Neuronal stem cell (in vitro differentiated cells): ENCODE measurements around the gene PRODH2.

Experiments
- DNase-seq: peaks from one replicate; pipeline ENCODE4 v3.0.0-alpha.2; 2013; ENCODE audit warnings: low spot score
- H2AFZ ChIP-seq: one replicate; pipeline ENCODE4 v1.6.1; 2013; ENCODE audit warnings: mild to moderate bottlenecking, low read length, inconsistent platforms
- H2AK5ac ChIP-seq: 2 replicates; pipeline ENCODE4 v1.6.1; 2013; ENCODE audit warnings: low read depth, mild to moderate bottlenecking, inconsistent platforms, low read length, moderate library complexity, mixed read lengths
- H2BK120ac ChIP-seq: 2 replicates; pipeline ENCODE4 v1.6.1; 2013; ENCODE audit warnings: low read depth, mild to moderate bottlenecking, inconsistent platforms, low read length, moderate library complexity, mixed read lengths
- H2BK12ac ChIP-seq: one replicate; pipeline ENCODE4 v1.6.1; 2013; ENCODE audit warnings: low read length, inconsistent platforms
- H2BK15ac ChIP-seq: 2 replicates; pipeline ENCODE4 v1.6.1; 2013; ENCODE audit warnings: mild to moderate bottlenecking, low read length, inconsistent platforms, mixed read lengths
- H2BK5ac ChIP-seq: one replicate; pipeline ENCODE4 v1.6.1; 2013; ENCODE audit warnings: inconsistent platforms, mild to moderate bottlenecking, low read length, moderate library complexity
- H3K14ac ChIP-seq: one replicate; pipeline ENCODE4 v1.6.1; 2013; ENCODE audit warnings: low read length, inconsistent platforms
- H3K18ac ChIP-seq: 2 replicates; pipeline ENCODE4 v1.6.1; 2013; ENCODE audit warnings: low read length, inconsistent platforms
- H3K23ac ChIP-seq: 2 replicates; pipeline ENCODE4 v1.6.1; 2013; ENCODE audit warnings: low read depth, mild to moderate bottlenecking, mixed read lengths, low read length, inconsistent platforms; ENCODE audit not compliant: poor library complexity
- H3K27ac ChIP-seq: replicated peaks from 3 replicates; pipeline ENCODE4 v1.5.1; 2013; ENCODE audit warnings: low read length, inconsistent platforms
- H3K27me3 ChIP-seq, 3 experiments: 2 replicates each; pipeline ENCODE4 v1.6.1; 2013; ENCODE audit warnings: low read length in 3 of 3, mild to moderate bottlenecking in 2 of 3, inconsistent platforms in 1 of 3, low read depth in 1 of 3, mixed read lengths in 1 of 3, moderate library complexity in 1 of 3; ENCODE audit not compliant: control insufficient read depth in 3 of 3, insufficient read depth in 3 of 3
- H3K36me3 ChIP-seq, 2 donors: replicated peaks in 1 of 2; 2 replicates each; pipeline ENCODE4 v1.6.1; 2013; ENCODE audit warnings: low read length in 2 of 2; ENCODE audit not compliant: control insufficient read depth in 2 of 2, insufficient read depth in 2 of 2
- H3K4ac ChIP-seq: 2 replicates; pipeline ENCODE4 v1.6.1; 2013; ENCODE audit warnings: inconsistent platforms, mild to moderate bottlenecking, low read length, moderate library complexity
- H3K4me1 ChIP-seq, 2 donors: 1 replicate in 1 of 2; 2 replicates in 1 of 2; pipeline ENCODE4 v1.6.1; 2013; ENCODE audit warnings: low read length in 2 of 2, low read depth in 1 of 2; ENCODE audit not compliant: control insufficient read depth in 2 of 2, insufficient read depth in 1 of 2
- H3K4me2 ChIP-seq: one replicate; pipeline ENCODE4 v1.6.1; 2013; ENCODE audit warnings: mild to moderate bottlenecking, low read length, inconsistent platforms; ENCODE audit not compliant: insufficient read depth, poor library complexity, severe bottlenecking
- H3K4me3 ChIP-seq, 2 donors: 2 replicates each; pipeline ENCODE4 v1.5.1; 2013; ENCODE audit warnings: low read length in 2 of 2, mild to moderate bottlenecking in 2 of 2, inconsistent platforms in 1 of 2, moderate library complexity in 1 of 2
- H3K79me1 ChIP-seq: one replicate; pipeline ENCODE4 v1.6.1; 2013; ENCODE audit warnings: low read depth, mild to moderate bottlenecking, inconsistent platforms, low read length, moderate library complexity
- H3K9ac ChIP-seq: one replicate; pipeline ENCODE4 v1.6.1; 2013; ENCODE audit warnings: mild to moderate bottlenecking, low read depth, low read length, inconsistent platforms; ENCODE audit not compliant: poor library complexity
- H3K9me3 ChIP-seq, 2 donors: replicated peaks in 1 of 2; 2 replicates each; pipeline versions ENCODE3 to v1.6.1; 2013; ENCODE audit warnings: low read length in 2 of 2, mild to moderate bottlenecking in 2 of 2, inconsistent platforms in 1 of 2, low read depth in 1 of 2, mixed read lengths in 1 of 2, moderate library complexity in 1 of 2; ENCODE audit not compliant: control insufficient read depth in 2 of 2, insufficient read depth in 1 of 2
- H4K8ac ChIP-seq: one replicate; pipeline ENCODE4 v1.6.1; 2013; ENCODE audit warnings: low read depth, mild to moderate bottlenecking, inconsistent platforms, low read length, moderate library complexity
- H4K91ac ChIP-seq: one replicate; pipeline ENCODE4 v1.6.1; 2013; ENCODE audit warnings: low read length, low read depth, mild to moderate bottlenecking, inconsistent platforms; ENCODE audit not compliant: poor library complexity
- WGBS, 2 donors: extraction: QIAGEN DNeasy Blood & Tissue Kit; methylation state at CpG; one replicate each; pipeline ENCODE4 v1.1.7; 2013; ENCODE audit warnings: missing lambda C conversion rate in 2 of 2, mixed read lengths in 1 of 2; ENCODE audit not compliant: insufficient read length in 2 of 2, insufficient replicate concordance in 1 of 2; ENCODE audit errors: extremely low coverage in 2 of 2; 5-methylcytosine and 5-hydroxymethylcytosine counted together

Gene PRODH2

GRCh38 chr19:35780058-35780457 is 32.6 kb downstream of the PRODH2 start:
- Histone ChIP-seq H4K8ac (no peak overlapping the region), H3K4me1 (peaks cover 13 to 27% of the 10 kb centered on the region in 2 donors), H3K27me3 (no peaks in the 10 kb centered on the region), H3K36me3 (peaks cover 28 to 74% of the 10 kb centered on the region in 2 donors), H2BK12ac (peak overlapping the region; percentile 41), H4K91ac (no peak overlapping the region), H3K9me3 (no peaks in the 10 kb centered on the region), H3K18ac (no peak overlapping the region), H2AFZ (no peak overlapping the region), H3K14ac (no peak overlapping the region), H3K4me3 (no peak overlapping the region), H3K27ac (no peak overlapping the region), H2BK15ac (no peak overlapping the region), H3K79me1 (peaks cover 2% of the 10 kb centered on the region), H3K23ac (no peak overlapping the region), H2BK120ac (no peak overlapping the region), H2BK5ac (no peak overlapping the region), H3K4me2 (no peak overlapping the region), H2AK5ac (no peak overlapping the region), H3K9ac (no peak overlapping the region), H3K4ac (no peak overlapping the region)
- no CpG with 5 or more reads among the region's 16 CpGs for whole genome bisulfite sequencing, 2 donors
- DNase-seq, result no peak

GRCh38 chr19:35779033-35779432 is 33.6 kb downstream of the PRODH2 start:
- Histone ChIP-seq H2BK5ac (no peak overlapping the region), H3K4me3 (peak overlapping the region in 1 of 2 donors; percentile 12), H3K4me1 (peaks cover 19 to 25% of the 10 kb centered on the region in 2 donors), H3K79me1 (peaks cover 2% of the 10 kb centered on the region), H2BK120ac (no peak overlapping the region), H3K23ac (no peak overlapping the region), H4K91ac (no peak overlapping the region), H2AFZ (no peak overlapping the region), H3K36me3 (peaks cover 28 to 68% of the 10 kb centered on the region in 2 donors), H2AK5ac (no peak overlapping the region), H3K18ac (no peak overlapping the region), H2BK15ac (no peak overlapping the region), H2BK12ac (no peak overlapping the region), H3K9me3 (no peaks in the 10 kb centered on the region), H4K8ac (no peak overlapping the region), H3K4ac (no peak overlapping the region), H3K9ac (no peak overlapping the region), H3K27ac (no peak overlapping the region), H3K4me2 (no peak overlapping the region), H3K27me3 (no peaks in the 10 kb centered on the region), H3K14ac (no peak overlapping the region)
- whole genome bisulfite sequencing, 2 donors, result no CpG with 5 or more reads among the region's 8 CpGs
- DNase-seq, result no peak

GRCh38 chr19:35777961-35778360 is 34.7 kb downstream of the PRODH2 start:
- Histone ChIP-seq H3K4me3 (no peak overlapping the region), H2AK5ac (no peak overlapping the region), H3K27ac (no peak overlapping the region), H2BK120ac (no peak overlapping the region), H2AFZ (no peak overlapping the region), H3K4me1 (peaks cover 19 to 21% of the 10 kb centered on the region in 2 donors), H3K9ac (peak overlapping the region; percentile 50), H3K4me2 (no peak overlapping the region), H2BK15ac (no peak overlapping the region), H3K79me1 (peaks cover 2% of the 10 kb centered on the region), H2BK5ac (no peak overlapping the region), H2BK12ac (no peak overlapping the region), H3K14ac (no peak overlapping the region), H3K9me3 (no peaks in the 10 kb centered on the region), H3K23ac (peak overlapping the region; percentile 48), H3K18ac (no peak overlapping the region), H4K91ac (no peak overlapping the region), H3K4ac (no peak overlapping the region), H3K36me3 (peaks cover 27 to 59% of the 10 kb centered on the region in 2 donors), H3K27me3 (no peaks in the 10 kb centered on the region), H4K8ac (peak overlapping the region; percentile 45)
- WGBS, 2 donors, result no CpG with 5 or more reads among the region's 7 CpGs
- DNase-seq, result no peak

- Histone ChIP-seq H2BK15ac (peak overlapping the region; percentile 13), H2BK12ac (no peak overlapping the region), H3K79me1 (peaks cover 2% of the 10 kb centered on the region), H3K4ac (no peak overlapping the region), H3K4me3 (no peak overlapping the region), H2AFZ (no peak overlapping the region), H2BK5ac (peak overlapping the region; percentile 44), H3K27ac (no peak overlapping the region), H4K8ac (no peak overlapping the region), H3K14ac (no peak overlapping the region), H2AK5ac (peak overlapping the region; percentile 45), H3K27me3 (no peaks in the 10 kb centered on the region), H3K36me3 (peaks cover 21 to 52% of the 10 kb centered on the region in 2 donors), H3K4me1 (peaks cover 19 to 21% of the 10 kb centered on the region in 2 donors), H2BK120ac (no peak overlapping the region), H4K91ac (no peak overlapping the region), H3K23ac (peak overlapping the region; percentile 48), H3K4me2 (peak overlapping the region; percentile 22), H3K9ac (peak overlapping the region; percentile 84), H3K18ac (peak overlapping the region; percentile 74), H3K9me3 (no peaks in the 10 kb centered on the region)
- WGBS, 2 donors, result no CpG with 5 or more reads among the region's 19 CpGs
- no peak for DNase-seq
These were observed 35.4 kb downstream of the PRODH2 start for GRCh38 chr19:35777086-35777841.
